ENCODE results near the gene VPS35L. TPM values are rescaled to one million over a fixed set of nuclear protein-coding genes. Genes with fewer than 3 reads are reported as not detected.

The VPS35L gene
- total RNA-seq, 1 experiment from 2014 or later = 14.2 TPM

- Mint-ChIP-seq H3K36me3 (ENCODE audit: insufficient read depth, unreplicated experiment) (peaks cover 89% of the 10 kb centered on the region), H3K4me3 (ENCODE audit: low read depth, unreplicated experiment) (no peak overlapping the region), H3K27me3 (ENCODE audit: unreplicated experiment) (no peaks in the 10 kb centered on the region), H3K27ac (ENCODE audit: unreplicated experiment) (no peak overlapping the region), H3K4me1 (ENCODE audit: low read depth, unreplicated experiment) (peaks cover 26% of the 10 kb centered on the region), H3K9me3 (ENCODE audit: low read depth, unreplicated experiment) (no peaks in the 10 kb centered on the region)
- intact Hi-C loops (cut with micrococcal nuclease; ENCODE audit: unreplicated experiment) = no loop called here
- no peak for DNase-seq
- BruUV-seq (replicated peaks) = TSS peak; percentile 22
- CTCF ChIA-PET = no interaction called here
- no peak for TF ChIP-seq CTCF (IDR thresholded peaks at IDR 0.05; ENCODE audit: unreplicated experiment)
Measured at GRCh38 chr16:19706846-19707245, 151.3 kb downstream of the VPS35L start.

- H3K9me3 Mint-ChIP-seq (ENCODE audit: low read depth, unreplicated experiment) = no peaks in the 10 kb centered on the region
- H3K4me1 Mint-ChIP-seq (ENCODE audit: low read depth, unreplicated experiment) = peaks cover 29% of the 10 kb centered on the region
- DNase-seq = no peak
- peaks cover 88% of the 10 kb centered on the region for H3K36me3 Mint-ChIP-seq (ENCODE audit: insufficient read depth, unreplicated experiment)
- CTCF ChIA-PET = interaction anchor here (0.5 kb wide), 1 partner anchor 137 kb away, joined by 3 read pairs; no protein-coding TSS in a partner anchor
- H3K27me3 Mint-ChIP-seq (ENCODE audit: unreplicated experiment) = no peaks in the 10 kb centered on the region
- TF ChIP-seq CTCF (IDR thresholded peaks at IDR 0.05; ENCODE audit: unreplicated experiment) = no peak
- intact Hi-C loops (cut with micrococcal nuclease; ENCODE audit: unreplicated experiment) = no loop called here
- H3K4me3 Mint-ChIP-seq (ENCODE audit: low read depth, unreplicated experiment) = no peak overlapping the region
- BruUV-seq (replicated peaks) = no TSS peak
- H3K27ac Mint-ChIP-seq (ENCODE audit: unreplicated experiment) = peak overlapping the region; percentile 35
Measured at GRCh38 chr16:19707569-19708295, 152.2 kb downstream of the VPS35L start.

- no peaks in the 10 kb centered on the region for H3K27me3 Mint-ChIP-seq (ENCODE audit: unreplicated experiment)
- no peak for TF ChIP-seq CTCF (IDR thresholded peaks at IDR 0.05; ENCODE audit: unreplicated experiment)
- H3K9me3 Mint-ChIP-seq (ENCODE audit: low read depth, unreplicated experiment) = no peaks in the 10 kb centered on the region
- peak overlapping the region; percentile 35 for H3K27ac Mint-ChIP-seq (ENCODE audit: unreplicated experiment)
- H3K4me1 Mint-ChIP-seq (ENCODE audit: low read depth, unreplicated experiment) = peaks cover 29% of the 10 kb centered on the region
- intact Hi-C loops (cut with micrococcal nuclease; ENCODE audit: unreplicated experiment) = no loop called here
- no peak overlapping the region for H3K4me3 Mint-ChIP-seq (ENCODE audit: low read depth, unreplicated experiment)
- CTCF ChIA-PET = interaction anchor here (0.5 kb wide), 1 partner anchor 136 kb away, joined by 3 read pairs; no protein-coding TSS in a partner anchor
- DNase-seq = no peak
- BruUV-seq (replicated peaks) = no TSS peak
- peaks cover 87% of the 10 kb centered on the region for H3K36me3 Mint-ChIP-seq (ENCODE audit: insufficient read depth, unreplicated experiment)
Measured at GRCh38 chr16:19708296-19709205, 153.0 kb downstream of the VPS35L start.

- CTCF ChIA-PET = interaction anchor here (0.5 kb wide), 1 partner anchor 16 kb away, joined by 3 read pairs; no protein-coding TSS in a partner anchor
Measured at GRCh38 chr16:19709381-19710136, 154.1 kb downstream of the VPS35L start.

More at GRCh38 chr16:19709381-19710136, 154.1 kb downstream of the VPS35L start:
- no TSS peak for BruUV-seq (replicated peaks)
- Mint-ChIP-seq H3K4me1 (ENCODE audit: low read depth, unreplicated experiment) (peaks cover 35% of the 10 kb centered on the region), H3K27ac (ENCODE audit: unreplicated experiment) (peak overlapping the region; percentile 7), H3K9me3 (ENCODE audit: low read depth, unreplicated experiment) (no peaks in the 10 kb centered on the region), H3K36me3 (ENCODE audit: insufficient read depth, unreplicated experiment) (peaks cover 86% of the 10 kb centered on the region), H3K27me3 (ENCODE audit: unreplicated experiment) (no peaks in the 10 kb centered on the region), H3K4me3 (ENCODE audit: low read depth, unreplicated experiment) (no peak overlapping the region)
- no peak for TF ChIP-seq CTCF (IDR thresholded peaks at IDR 0.05; ENCODE audit: unreplicated experiment)
- intact Hi-C loops (cut with micrococcal nuclease; ENCODE audit: unreplicated experiment) = no loop called here
- DNase-seq = no peak

All from Calu3 (cell line).